Spinal cord (tissue), 10 donors: ENCODE measurements around the gene MYL9. TPM values are rescaled to one million over a fixed set of nuclear protein-coding genes. Genes with fewer than 3 reads are reported as not detected.
"Not testable (repeated sequence)": the region's sequence is repeated elsewhere in the genome, so short reads cannot be mapped to it uniquely, and the experiment has no call there.

Experiments
- DNase-seq, 6 donors: peaks; one replicate each; pipeline versions ENCODE4 v3.0.0 to v3.0.0-alpha.2; 2013 to 2015; ENCODE audit warnings: low spot score in 6 of 6, low read depth in 4 of 6
- H3K27ac ChIP-seq: one replicate; pipeline ENCODE4 v1.5.1; 2013; ENCODE audit warnings: low read depth, low read length, control low read depth
- H3K27me3 ChIP-seq: one replicate; pipeline ENCODE4 v1.6.1; 2013; ENCODE audit warnings: low read length; ENCODE audit not compliant: control insufficient read depth, insufficient read depth
- H3K36me3 ChIP-seq: one replicate; pipeline ENCODE4 v1.6.1; 2013; ENCODE audit warnings: low read length; ENCODE audit not compliant: control insufficient read depth, insufficient read depth
- H3K4me1 ChIP-seq: one replicate; pipeline ENCODE4 v1.6.1; 2013; ENCODE audit warnings: low read length; ENCODE audit not compliant: control insufficient read depth, insufficient read depth
- H3K4me3 ChIP-seq: one replicate; pipeline ENCODE4 v1.5.1; 2013; ENCODE audit warnings: low read depth, low read length, control low read depth
- H3K9me3 ChIP-seq: one replicate; pipeline ENCODE4 v1.6.1; 2013; ENCODE audit warnings: low read length; ENCODE audit not compliant: control insufficient read depth, insufficient read depth
- WGBS: methylation state at CpG from one replicate; pipeline ENCODE4 v1.1.5; 2013; ENCODE audit warnings: missing lambda C conversion rate; ENCODE audit not compliant: insufficient coverage; 5-methylcytosine and 5-hydroxymethylcytosine counted together
- polyA plus RNA-seq, 2 donors: library from polyadenylated mRNA; unstranded; fragments of 120-200 nt; gene quantifications; one replicate each; pipeline ENCODE4 v1.2.1, GENCODE V29; 2013; ENCODE audit not compliant: insufficient read length in 2 of 2
- total RNA-seq, 2 donors: library from RNA; depleted of rRNA in 1 of 2; stranded (reverse); fragments of 120-200 nt in 1 of 2; fragments of >200 nt in 1 of 2; gene quantifications; one replicate each; pipeline versions ENCODE4 v1.2.3 to v1.2.4, GENCODE V29; 2013 to 2014
- donor health status: healthy.

Gene MYL9
- total and polyA plus RNA-seq, 4 donors, result 5.0 to 85.3 (median 33.1) TPM

- Histone ChIP-seq H3K27ac (no peak overlapping the region), H3K4me1 (peaks cover 3% of the 10 kb centered on the region), H3K9me3 (no peaks in the 10 kb centered on the region), H3K27me3 (no peaks in the 10 kb centered on the region), H3K4me3 (no peak overlapping the region), H3K36me3 (no peaks in the 10 kb centered on the region)
- 87% methylated on average over 14 of the region's 23 CpGs for WGBS
- DNase-seq, result no peak
Measured at GRCh38 chr20:36548704-36549627, 7.6 kb downstream of the MYL9 start.

- no CpG with 5 or more reads among the region's 9 CpGs for WGBS
- H3K4me1 ChIP-seq, result no peaks in the 10 kb centered on the region
- H3K27ac ChIP-seq, result no peak overlapping the region
- H3K27me3 ChIP-seq, result no peaks in the 10 kb centered on the region
- no peaks in the 10 kb centered on the region for H3K9me3 ChIP-seq
- H3K36me3 ChIP-seq, result no peaks in the 10 kb centered on the region
- no peak for DNase-seq
- H3K4me3 ChIP-seq, result no peak overlapping the region
Measured at GRCh38 chr20:36549628-36549941, 8.3 kb downstream of the MYL9 start.

- Histone ChIP-seq H3K27ac (no peak overlapping the region), H3K9me3 (no peaks in the 10 kb centered on the region), H3K36me3 (no peaks in the 10 kb centered on the region), H3K27me3 (no peaks in the 10 kb centered on the region), H3K4me1 (no peaks in the 10 kb centered on the region), H3K4me3 (no peak overlapping the region)
- no peak for DNase-seq
- 84% methylated on average over 14 of the region's 16 CpGs for WGBS
Measured at GRCh38 chr20:36549942-36550789, 8.8 kb downstream of the MYL9 start.

GRCh38 chr20:36550790-36551299, 9.5 kb downstream of the MYL9 start:
- H3K27ac ChIP-seq, result no peak overlapping the region
- H3K27me3 ChIP-seq, result no peaks in the 10 kb centered on the region
- WGBS, result 85% methylated on average over 11 of the region's 15 CpGs
- no peak overlapping the region for H3K4me3 ChIP-seq
- H3K9me3 ChIP-seq, result no peaks in the 10 kb centered on the region
- DNase-seq, result no peak
- no peaks in the 10 kb centered on the region for H3K36me3 ChIP-seq
- H3K4me1 ChIP-seq, result no peaks in the 10 kb centered on the region

GRCh38 chr20:36555248-36555647, 13.9 kb downstream of the MYL9 start:
- 93% methylated on average over 2 of the region's 2 CpGs for WGBS
- no peak overlapping the region for H3K27ac ChIP-seq
- peaks cover 4% of the 10 kb centered on the region for H3K4me1 ChIP-seq
- no peaks in the 10 kb centered on the region for H3K36me3 ChIP-seq
- no peaks in the 10 kb centered on the region for H3K27me3 ChIP-seq
- no peaks in the 10 kb centered on the region for H3K9me3 ChIP-seq
- no peak overlapping the region for H3K4me3 ChIP-seq
- no peak for DNase-seq

- no peak overlapping the region for H3K4me3 ChIP-seq
- peaks cover 4% of the 10 kb centered on the region for H3K9me3 ChIP-seq
- WGBS, result 13% methylated on average over 2 of the region's 2 CpGs
- no peak overlapping the region for H3K27ac ChIP-seq
- no peak for DNase-seq
- no peaks in the 10 kb centered on the region for H3K4me1 ChIP-seq
- H3K27me3 ChIP-seq, result no peaks in the 10 kb centered on the region
- no peaks in the 10 kb centered on the region for H3K36me3 ChIP-seq
Measured at GRCh38 chr20:36562724-36563123, 21.4 kb downstream of the MYL9 start.

GRCh38 chr20:36563374-36563773, 22.1 kb downstream of the MYL9 start:
- Histone ChIP-seq H3K27me3 (no peaks in the 10 kb centered on the region), H3K36me3 (no peaks in the 10 kb centered on the region), H3K4me1 (no peaks in the 10 kb centered on the region), H3K27ac (no peak overlapping the region), H3K9me3 (peaks cover 4% of the 10 kb centered on the region), H3K4me3 (no peak overlapping the region)
- WGBS, result no CpG with 5 or more reads among the region's 1 CpG
- no peak for DNase-seq

GRCh38 chr20:36564078-36564725, 22.9 kb downstream of the MYL9 start:
- H3K27ac ChIP-seq, H3K27me3 ChIP-seq, H3K4me1 ChIP-seq, H3K9me3 ChIP-seq, DNase-seq, H3K36me3 ChIP-seq, H3K4me3 ChIP-seq: not testable (repeated sequence)
- WGBS, result 98% methylated on average over 8 of the region's 13 CpGs

- DNase-seq, H3K27ac ChIP-seq, H3K4me1 ChIP-seq, H3K9me3 ChIP-seq, H3K36me3 ChIP-seq, H3K27me3 ChIP-seq, H3K4me3 ChIP-seq: not testable (repeated sequence)
- WGBS, result 93% methylated on average over 6 of the region's 6 CpGs
Measured at GRCh38 chr20:36564726-36565121, 23.4 kb downstream of the MYL9 start.
